NCI-H748 treated with DMSO at 0.1 percent for 48 hours (cell line): ENCODE data around the gene SERPINA6.
"Not testable (repeated sequence)": the region's sequence is repeated elsewhere in the genome, so short reads cannot be mapped to it uniquely, and the experiment has no call there.

ENCODE experiments used
- DNase-seq: peaks from one replicate; lab custom pipeline; 2025; lab: John Stamatoyannopoulos, UW

Gene SERPINA6, protein sequence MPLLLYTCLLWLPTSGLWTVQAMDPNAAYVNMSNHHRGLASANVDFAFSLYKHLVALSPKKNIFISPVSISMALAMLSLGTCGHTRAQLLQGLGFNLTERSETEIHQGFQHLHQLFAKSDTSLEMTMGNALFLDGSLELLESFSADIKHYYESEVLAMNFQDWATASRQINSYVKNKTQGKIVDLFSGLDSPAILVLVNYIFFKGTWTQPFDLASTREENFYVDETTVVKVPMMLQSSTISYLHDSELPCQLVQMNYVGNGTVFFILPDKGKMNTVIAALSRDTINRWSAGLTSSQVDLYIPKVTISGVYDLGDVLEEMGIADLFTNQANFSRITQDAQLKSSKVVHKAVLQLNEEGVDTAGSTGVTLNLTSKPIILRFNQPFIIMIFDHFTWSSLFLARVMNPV

DNA sequence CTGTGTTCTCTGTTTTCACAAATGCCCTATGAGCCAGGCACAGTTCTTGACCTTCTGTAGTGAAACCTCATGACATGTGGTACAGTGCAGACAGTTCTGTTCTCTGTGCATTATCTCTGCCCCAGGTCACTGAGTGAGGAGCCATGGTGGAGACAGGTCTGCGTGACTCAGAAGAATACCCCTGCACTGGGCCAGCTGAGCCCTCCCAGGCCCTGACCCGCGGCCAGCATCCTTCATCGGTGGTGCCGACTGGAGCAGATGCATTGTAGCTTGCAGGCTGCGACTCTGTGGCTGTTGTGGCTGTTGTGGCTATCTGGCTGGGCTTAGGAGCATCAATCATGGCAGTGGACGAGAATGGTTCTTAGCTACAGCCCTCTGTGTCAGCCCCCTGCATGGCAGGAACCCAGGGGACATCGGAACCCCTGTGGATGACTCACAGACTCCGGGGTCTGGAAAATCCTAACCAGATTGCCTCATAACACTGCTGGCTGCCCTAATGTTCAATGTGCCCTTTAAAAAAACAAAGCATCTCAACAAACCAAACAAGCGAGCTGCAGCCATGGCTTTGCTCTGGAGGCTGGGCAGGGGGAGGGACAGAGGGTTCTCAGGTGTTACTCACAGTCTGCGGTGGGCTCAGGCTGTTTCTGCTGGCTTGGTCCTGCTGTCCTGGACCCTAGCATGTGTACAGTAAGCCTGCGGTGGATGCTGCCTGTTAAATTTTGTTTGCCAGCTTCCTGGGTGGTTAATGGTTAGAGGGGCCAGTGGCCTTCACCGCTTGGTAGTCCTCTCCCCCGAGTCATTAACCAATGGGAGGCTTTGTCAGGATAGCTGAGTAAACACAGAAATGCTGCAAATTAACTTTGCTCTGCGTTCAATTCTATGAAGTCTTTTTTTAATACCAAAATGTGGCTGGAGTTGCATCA, at the start of gene SERPINA6:
TSS of gene SERPINA6 (minus strand) at position 689 of the 923 bp plus-strand sequence. CDS start 8,688 bp downstream, outside the sequence.
- peak; percentile 6 for DNase-seq

DNA sequence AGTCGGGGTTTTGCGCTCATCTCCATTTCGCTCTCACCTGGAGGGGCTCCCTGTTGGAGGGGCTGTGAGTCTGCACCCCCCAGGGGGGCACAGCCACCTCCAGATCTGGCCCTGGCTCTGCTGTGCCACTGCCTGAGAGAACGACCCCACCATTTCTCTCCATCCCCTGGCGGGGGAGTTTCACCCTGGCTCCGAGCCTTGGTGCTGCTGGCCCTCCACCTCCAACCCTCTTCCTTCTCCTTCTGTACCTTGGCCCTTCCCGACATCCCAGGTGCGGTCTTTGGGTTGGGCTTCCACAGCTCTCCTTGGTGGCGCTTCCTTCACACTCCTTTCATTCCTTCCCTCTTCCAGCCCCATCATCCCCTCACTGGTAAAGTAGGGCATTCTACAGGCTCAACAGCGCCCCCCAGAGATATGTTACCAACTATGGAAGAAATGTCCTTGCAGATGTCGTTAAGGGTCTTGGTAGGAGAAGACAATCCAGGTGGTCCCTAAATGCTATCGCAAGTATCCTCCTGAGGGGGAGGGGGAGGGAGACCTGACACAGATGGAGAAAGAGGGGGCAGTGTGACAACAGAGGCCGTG, 49.0 kb upstream of the SERPINA6 start:
- DNase-seq = no peak

DNA sequence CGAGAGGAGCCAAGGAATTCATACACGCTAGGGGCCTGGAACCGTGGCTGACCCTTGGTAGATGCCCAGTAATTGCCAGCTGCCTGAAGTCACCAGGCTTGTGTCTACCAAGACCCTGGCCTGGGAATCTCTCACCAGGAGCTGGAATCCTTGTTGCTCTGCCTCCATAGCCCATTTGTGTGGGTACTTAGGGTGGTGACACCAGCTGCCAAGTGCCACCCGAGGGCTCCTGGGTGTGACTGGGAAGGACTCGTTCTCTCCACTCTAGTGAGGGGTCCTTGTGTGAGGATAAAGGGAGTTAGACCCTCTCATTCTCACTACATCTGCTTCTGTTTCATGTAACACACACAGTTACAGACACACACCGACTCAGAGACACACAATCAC, 47.4 kb upstream of the SERPINA6 start:
- no peak for DNase-seq

DNA sequence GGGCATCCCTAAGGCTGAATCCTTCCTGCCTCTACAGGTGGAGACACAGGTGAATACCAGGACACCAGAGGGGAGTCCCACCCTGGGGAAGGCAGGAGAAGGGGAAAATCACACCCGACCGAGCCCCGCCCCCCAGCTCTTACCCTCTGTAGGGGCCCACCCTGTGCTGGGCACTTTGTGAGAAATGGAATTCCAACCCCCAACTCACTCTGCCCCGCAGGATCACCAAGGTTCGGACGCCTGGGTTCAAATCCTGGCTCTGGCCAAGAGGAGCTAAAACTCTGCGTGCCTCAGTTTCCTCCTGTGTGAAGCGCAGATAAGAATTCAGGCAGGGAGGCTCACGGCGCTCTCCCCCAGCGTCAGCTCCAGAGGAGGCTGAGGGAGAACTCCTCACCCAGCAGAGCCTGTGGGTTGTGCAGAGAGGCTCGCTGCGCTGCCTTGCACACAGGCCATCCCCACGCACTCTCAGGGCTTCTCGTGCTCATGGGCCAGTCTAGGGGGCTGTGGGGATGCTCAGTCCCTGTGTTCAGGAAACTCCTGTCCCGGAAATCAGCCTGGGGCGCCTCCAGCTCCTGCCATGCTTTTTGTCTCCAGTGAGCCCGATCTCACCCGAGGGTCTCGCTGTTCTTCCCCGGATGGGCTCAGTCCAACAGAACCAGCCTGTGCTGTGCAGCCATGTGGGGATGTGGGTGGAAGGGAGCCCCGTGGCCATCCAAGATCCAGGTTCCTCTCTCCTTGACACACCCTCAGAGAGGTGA, 46.8 kb upstream of the SERPINA6 start:
- DNase-seq = not testable (repeated sequence)

DNA sequence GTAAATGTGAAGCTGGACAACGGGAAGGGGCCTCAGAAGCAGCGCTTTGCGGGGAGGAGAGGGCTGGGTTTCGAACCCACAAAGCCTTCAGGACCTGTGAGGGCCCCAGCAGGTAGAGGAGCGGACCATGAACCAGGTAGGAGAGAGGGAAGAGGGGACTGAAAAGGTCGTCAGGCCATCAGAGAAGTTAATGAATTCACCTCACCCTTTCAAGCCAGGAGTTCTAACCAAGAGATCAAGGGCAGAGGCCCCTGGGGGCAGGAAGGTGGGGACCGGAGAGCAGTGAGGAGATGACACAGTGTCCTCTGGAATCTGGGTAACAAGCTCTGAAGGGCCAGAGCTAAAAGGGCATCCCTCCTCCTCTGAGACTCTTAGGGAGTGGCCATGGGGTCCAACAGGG, 45.8 kb upstream of the SERPINA6 start:
- no peak for DNase-seq

DNA sequence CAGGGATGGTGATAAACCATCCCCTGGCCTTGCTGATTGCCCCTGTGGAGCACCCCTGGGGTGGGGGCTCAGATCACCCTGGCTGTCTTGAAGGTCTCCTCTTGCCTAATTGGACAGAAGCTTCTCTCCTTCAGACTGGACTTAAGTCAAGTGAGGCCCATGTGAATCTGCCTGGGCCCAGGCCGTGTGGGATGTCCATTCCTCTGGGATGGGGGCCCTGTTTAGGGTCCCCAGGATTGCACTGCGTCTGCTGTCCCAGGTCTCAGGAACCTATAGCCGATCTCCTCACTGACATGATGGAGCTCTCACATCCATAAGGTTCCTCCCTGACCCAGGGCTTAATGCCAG, 45.1 kb upstream of the SERPINA6 start:
- DNase-seq = no peak

DNA sequence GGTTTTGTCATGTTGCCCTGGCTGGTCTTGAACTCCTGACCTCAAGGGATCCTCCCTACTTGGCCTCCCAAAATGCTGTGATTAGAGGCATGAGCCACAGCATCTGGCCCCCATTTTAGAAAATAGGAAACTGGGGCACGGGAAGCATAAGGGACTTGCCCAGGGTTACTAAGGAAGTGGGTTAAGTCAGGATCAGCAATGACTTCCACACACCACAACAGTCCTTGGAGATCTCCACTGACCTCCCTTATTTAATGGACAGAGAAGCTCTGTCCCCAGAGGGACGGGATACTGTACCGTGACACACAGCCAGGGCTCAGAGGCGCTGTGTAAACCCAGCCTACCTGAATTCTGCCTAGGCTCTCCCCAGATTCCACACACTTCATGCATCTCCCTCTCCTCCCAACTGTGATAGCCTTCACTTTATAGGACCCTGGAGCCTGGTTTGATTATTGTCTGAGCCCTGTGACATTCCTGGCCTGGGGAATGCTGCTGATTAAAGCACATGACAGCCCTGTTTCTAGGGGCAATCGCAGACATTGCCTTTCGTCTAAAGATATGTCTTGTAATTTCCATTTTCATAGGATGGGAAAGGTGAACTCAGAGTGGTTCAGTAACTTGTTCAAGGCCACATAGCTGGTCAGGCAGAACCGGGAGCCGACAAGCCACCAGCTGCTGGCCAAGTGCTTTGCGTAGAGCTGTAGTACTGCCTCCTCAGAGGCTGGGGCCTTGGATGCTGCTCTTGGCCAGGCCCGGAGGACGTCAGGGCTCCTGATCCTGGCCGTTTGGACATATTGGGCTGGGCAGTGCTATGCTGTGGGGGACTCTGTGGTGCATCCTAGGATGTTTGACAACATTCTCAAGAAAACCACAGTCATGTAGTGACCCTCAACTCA, 44.5 kb upstream of the SERPINA6 start:
- DNase-seq = no peak

DNA sequence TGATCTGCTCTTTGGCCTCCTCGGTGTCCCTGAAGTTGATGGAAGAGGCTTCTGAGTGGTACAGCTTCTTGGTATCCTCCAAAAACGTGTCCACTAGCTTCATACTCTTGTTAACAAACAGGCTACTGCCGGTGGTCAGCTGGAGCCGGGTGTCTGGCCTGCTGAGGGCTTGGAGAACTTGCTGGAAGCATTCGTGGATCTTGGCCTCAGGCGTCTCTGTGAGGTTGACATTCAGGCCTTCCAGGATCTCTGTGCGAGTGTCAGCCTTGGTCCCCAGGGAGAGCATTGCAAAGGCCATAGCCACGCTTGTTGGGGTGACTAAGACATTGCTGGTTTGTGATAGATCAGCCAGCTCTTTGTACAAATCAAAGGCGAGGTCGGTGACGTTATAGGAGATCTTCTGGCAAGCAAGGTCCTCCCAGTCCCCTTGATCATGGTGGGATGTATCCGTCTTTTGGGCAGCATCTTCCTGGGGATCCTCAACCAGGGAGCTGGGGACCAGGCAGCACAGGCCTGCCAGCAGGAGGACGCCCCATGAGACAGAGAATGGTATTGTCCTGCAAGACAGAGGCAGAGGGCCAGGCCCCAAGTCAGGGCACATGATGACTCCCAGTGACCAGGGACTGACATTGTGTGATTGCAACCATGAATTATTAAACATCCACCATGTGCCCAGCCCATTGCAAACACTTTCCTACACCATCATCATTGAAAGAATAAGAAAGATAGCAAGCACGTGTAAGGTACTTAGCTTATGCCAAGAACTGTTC, 43.2 kb upstream of the SERPINA6 start, which contains the start of gene SERPINA2:
TSS of gene SERPINA2 (minus strand) at position 553 of the 770 bp plus-strand sequence.
- no peak for DNase-seq

DNA sequence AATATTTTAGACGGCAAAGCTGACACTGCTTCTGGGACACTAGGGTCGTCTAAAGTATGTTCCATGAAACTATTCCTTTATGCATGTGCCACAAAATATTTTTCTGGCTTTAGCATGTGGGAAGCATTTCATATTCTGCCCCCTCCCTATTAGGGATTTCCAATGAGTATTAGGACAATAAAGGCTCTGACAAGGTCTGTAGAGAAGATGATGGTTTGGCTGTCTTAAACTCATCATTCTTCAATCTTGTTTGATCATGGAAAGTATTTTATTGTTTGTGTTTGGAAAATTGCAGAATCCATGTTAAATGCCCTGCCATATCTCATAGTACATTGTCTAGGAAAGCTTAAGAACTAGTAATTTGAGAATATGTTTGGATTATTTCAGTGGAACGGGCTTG, 42.5 kb upstream of the SERPINA6 start:
- DNase-seq = no peak

DNA sequence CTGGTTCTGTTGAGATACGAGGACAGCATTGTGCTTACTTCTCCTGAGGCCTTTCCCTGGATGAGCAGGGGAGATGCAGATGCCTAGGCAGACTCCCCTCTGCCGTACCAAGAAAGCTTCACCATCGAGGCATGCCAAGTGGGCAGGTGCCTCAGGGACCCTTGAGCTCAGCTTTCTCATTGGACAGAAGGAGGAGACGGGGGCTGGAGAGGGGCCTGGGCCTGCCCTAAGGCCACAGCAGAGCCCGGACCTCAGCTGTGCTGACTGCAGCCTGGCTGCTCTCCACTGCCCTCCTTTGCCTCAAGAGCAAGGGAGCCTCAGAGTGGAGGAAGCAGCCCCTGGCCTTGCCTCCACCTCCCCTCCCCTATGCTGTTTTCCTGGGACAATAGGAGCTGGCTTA, 41.8 kb upstream of the SERPINA6 start:
- DNase-seq = no peak

DNA sequence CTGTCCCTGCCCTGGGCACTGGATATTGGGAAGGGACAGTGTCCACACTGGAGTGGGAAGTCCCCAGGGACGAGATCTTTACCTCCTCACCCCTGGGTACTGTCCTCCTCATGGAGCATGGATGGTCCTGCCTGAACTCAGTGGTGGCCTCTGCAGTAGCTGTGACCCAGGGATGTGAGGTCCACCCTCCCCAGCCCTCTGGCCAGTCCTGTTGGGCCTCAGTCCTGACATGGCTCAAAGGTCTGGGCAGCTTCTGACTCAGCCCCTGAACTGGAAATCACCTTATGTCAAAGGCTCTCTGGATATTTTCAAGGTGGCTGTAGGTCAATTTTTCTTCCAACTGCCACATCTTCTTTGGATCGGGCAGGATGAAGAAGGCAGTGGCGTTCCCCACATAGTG, 40.9 kb upstream of the SERPINA6 start:
- no peak for DNase-seq

DNA sequence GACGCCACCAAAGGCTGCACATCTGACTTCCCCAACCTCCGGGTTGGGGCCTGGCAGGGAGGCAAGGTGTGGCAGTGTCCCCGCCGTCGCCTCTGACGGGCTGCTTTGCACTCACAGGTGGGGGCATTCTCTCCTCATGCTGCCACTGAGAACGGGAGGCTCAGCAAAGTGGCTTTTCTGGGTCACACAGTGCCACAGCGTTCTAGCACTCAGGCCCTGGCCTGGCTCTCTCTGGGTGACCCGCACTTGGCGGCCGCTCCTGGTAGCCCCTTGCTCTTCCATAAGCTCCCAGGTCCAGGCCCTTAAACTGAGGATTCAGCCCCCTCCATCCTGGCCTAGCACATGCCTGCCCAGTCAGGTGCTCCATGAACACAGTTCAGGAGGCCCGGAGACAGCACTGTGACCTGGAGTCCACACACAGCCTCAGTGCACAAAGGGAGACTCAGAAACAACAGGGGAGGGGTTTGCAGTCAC, 40.1 kb upstream of the SERPINA6 start:
- no peak for DNase-seq

DNA sequence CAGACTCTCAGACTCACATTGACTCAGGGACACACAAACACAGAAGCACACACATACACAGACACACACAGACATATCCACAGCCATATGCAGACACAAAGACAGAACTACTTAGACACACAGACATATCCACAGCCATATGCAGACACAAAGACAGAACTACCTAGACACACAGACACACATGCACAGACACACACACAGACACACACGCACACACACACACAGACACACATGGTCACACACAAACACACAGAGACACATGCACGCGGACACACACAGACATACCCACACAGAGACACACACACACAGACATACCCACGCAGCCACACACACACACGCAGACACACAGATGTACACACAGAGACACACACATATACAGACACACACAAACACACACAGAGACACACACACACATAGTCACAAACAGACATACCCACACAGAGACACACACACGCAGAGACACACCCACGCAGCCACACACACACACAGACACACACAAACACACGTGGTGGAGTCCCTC, 39.5 kb upstream of the SERPINA6 start:
- DNase-seq = no peak

DNA sequence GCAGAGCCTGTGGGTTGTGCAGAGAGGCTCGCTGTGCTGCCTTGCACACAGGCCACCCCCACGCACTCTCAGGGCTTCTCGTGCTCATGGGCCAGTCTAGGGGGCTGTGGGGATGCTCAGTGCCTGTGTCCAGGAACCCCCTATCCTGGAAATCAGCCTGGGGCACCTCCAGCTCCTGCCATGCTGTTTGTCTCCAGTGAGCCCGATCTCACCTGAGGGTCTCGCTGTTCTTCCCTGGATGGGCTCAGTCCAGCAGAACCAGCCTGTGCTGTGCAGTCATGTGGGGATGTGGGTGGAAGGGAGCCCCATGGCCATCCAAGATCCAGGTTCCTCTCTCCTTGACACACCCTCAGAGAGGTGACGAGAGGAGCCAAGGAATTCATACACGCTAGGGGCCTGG, 38.5 kb upstream of the SERPINA6 start:
- no peak for DNase-seq

DNA sequence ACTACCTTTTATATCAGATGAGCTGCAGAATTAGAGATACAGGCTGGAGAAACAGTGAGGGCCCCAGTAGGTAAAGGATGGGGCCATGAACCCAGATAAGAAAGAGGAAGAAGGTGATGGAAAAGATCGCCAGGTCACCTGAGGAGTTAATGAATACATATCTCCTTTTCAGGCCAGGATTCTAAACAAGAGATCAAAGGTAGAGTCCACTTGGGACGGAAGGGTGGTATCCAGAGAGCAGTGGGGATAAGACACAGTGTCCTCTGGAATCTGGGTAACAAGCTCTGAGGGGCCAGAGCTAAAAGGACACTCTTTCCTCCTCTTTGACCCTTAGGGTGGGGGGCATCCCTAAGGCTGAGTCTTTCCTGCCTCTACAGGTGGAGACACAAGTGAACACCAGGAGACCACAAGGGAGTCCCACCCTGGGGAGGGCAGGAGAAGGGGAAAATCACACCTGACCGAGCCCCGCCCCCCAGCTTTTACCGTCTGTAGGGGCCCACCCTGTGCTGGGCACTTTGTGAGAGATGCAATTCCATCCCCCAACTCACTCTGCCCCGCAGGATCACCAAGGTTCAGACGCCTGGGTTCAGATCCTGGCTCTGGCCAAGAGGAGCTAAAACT, 37.9 kb upstream of the SERPINA6 start:
- no peak for DNase-seq

DNA sequence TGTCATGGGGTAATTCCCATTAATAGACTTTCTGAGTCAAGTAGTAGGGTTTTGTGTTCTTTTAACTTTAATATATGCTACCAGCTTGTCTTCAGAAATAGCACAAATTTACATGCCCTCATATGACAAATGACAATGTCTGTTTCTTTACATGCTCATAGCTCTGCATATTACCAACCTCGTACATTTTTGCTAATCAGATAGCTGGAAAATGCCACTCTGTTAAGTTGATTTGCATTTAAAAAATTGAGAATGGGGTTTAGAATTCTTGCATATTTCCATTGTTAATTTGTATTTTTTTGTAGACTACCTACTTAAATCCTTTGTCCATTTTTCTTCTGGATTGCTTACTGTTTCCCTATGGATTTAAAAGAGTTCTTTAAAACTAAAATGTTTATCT, 34.0 kb upstream of the SERPINA6 start:
- no peak for DNase-seq

DNA sequence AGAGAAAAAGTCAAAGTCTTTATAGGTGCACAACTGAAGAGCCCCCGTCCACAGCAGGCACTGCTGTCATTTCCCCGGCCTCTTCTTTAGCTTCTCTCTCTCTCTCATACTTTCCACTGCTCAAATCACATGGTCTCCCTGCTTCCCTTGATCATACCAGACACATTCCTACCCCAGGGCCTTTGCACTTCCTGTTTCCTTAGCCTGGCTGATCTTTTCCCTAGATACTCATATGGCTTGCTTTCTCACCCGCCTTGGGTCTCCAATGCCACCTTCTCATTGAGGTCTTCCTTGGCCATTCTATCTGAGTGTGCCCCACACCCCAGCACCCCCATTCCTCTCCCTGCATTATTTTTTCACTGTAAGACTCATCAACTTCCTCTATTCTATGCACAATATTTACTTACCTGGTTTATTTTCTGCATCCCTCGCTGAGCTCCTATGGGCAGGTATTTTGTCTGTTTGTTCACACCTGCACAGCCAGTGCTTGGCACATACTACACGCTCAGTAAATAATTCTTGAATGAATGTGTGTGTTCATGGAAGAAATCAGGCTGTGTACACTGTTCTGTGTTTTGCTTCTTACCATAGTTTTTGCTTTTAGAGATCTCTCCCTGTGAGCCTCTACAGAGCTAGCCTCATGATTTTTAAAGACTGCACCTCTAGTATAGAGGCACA, 33.4 kb upstream of the SERPINA6 start:
- DNase-seq = no peak

DNA sequence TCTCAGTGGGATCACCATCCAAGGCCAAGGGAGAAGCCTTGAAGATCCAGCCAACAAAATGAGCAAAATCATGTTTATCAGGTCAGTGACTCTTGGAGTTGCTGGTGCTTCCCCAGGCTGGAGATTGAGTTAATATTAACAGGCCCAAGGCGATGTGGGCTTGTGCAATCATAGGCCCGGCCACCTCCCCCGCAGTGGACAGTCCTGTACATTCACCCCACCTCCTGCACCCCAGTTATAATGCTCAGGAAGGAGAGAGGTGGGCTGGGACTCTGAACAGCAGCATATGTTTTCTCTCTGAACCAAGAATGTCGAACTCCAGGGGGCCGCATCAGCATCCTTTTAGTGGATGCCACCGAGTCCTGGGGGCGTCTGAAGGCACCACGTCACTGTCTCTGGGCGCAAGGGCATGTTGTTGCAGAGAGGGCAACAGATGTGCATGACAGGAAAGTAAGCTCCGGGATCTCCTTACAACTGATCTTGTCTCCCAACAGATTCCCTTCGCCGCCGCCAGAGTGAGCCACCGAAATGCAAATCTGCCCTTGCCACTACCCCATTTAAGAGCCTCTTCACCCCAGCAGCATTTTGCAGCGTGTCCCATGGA, 32.2 kb upstream of the SERPINA6 start:
- peak; percentile 2 for DNase-seq
